ENCODE data around the gene SEMA3B. TPM values are rescaled to one million over a fixed set of nuclear protein-coding genes. Genes with fewer than 3 reads are reported as not detected.
"Not testable (repeated sequence)": the region's sequence is repeated elsewhere in the genome, so short reads cannot be mapped to it uniquely, and the experiment has no call there.

SEMA3B gene
- total RNA-seq, 4 donors from 2014 or later: 0.70 to 8.2 (median 2.4) TPM

DNA sequence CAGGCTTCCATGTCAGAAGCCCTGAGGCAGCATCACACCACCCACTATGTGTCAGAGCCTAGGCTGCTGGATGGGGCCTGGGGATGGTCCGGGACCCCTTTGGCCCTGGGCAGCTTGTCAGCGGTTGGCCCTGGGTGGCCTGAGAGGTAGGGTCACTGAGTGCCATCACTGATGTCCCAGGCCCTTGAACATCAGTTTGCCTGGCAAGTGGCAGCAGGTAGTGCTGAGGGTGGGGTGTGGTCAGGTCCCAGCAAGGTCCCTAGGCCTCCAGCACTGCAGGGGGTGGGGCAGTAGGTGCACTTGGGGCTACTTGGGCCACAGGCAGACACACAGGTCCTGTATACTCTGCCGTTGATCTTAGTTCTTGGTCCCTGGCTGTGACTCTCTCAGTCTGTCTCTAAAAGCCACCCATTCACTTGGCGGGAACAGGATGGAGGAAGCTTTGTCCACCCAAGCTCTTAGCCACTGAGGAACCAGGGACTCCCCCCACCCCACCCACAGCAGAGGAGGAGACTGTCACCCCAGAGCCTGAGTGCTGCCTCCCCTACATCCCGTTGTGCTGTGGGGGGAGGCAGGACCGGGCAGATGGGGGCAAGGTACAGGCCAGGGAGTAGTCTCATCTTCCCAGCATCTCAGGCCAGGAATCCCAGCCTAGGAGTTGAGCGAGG is 27.1 kb upstream of the SEMA3B start:
- Histone ChIP-seq H3K4me1 (peaks cover 77 to 100% (median 86%) of the 10 kb centered on the region in 3 donors), H3K9me3 (no peaks in the 10 kb centered on the region), H3K27ac (peak overlapping the region; percentile 54 to 97 (median 92)), H3K27me3 (no peaks in the 10 kb centered on the region), H3K36me3 (peaks cover 0 to 5% (median 0%) of the 10 kb centered on the region in 3 donors), H3K4me3 (peak overlapping the region in 2 of 4 donors; percentile 2 to 33)
- TF ChIP-seq, protein P1, sequence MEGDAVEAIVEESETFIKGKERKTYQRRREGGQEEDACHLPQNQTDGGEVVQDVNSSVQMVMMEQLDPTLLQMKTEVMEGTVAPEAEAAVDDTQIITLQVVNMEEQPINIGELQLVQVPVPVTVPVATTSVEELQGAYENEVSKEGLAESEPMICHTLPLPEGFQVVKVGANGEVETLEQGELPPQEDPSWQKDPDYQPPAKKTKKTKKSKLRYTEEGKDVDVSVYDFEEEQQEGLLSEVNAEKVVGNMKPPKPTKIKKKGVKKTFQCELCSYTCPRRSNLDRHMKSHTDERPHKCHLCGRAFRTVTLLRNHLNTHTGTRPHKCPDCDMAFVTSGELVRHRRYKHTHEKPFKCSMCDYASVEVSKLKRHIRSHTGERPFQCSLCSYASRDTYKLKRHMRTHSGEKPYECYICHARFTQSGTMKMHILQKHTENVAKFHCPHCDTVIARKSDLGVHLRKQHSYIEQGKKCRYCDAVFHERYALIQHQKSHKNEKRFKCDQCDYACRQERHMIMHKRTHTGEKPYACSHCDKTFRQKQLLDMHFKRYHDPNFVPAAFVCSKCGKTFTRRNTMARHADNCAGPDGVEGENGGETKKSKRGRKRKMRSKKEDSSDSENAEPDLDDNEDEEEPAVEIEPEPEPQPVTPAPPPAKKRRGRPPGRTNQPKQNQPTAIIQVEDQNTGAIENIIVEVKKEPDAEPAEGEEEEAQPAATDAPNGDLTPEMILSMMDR (IDR thresholded peaks at IDR 0.05): no peak
- no peak for TF ChIP-seq POLR2A (IDR thresholded peaks at IDR 0.05)
- intact Hi-C loops (cut with DNase I): no loop called here
- DNase-seq: no peak
- WGBS, 2 donors: 28% methylated on average over 3 of the region's 7 CpGs; no CpG with 5 or more reads in 1 of the 2 donors

DNA sequence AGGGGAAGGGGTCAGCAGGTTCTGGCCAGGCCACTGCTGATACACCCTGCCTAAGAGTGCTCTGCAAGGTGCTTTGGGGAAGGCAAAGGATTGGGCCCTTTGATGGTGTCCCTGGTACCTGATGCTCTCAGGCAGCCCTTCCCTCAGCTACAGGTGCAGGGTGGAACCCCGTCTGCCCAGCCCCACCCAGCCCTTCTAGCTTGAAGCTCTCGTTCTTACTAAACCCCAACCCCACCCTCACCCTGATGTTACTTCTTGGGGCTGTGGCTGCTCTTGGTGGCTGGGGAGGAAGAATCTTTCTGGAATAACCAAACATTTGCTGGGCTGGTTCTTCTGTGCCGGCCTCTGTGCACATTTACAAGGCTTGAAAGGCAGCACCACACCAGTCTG is 26.6 kb upstream of the SEMA3B start:
- Histone ChIP-seq H3K9me3 (no peaks in the 10 kb centered on the region), H3K27ac (peak overlapping the region; percentile 54 to 97 (median 92)), H3K36me3 (peaks cover 0 to 7% (median 0%) of the 10 kb centered on the region in 3 donors), H3K27me3 (no peaks in the 10 kb centered on the region), H3K4me1 (peaks cover 77 to 100% (median 91%) of the 10 kb centered on the region in 3 donors), H3K4me3 (peak overlapping the region in 2 of 4 donors; percentile 2 to 33)
- WGBS, 2 donors: 7 to 60% methylated on average over 1 to 2 of the region's 3 CpGs
- no peak for DNase-seq
- TF ChIP-seq POLR2A (IDR thresholded peaks at IDR 0.05): no peak
- TF ChIP-seq, protein P1 (IDR thresholded peaks at IDR 0.05): no peak
- intact Hi-C loops (cut with DNase I): no loop called here

DNA sequence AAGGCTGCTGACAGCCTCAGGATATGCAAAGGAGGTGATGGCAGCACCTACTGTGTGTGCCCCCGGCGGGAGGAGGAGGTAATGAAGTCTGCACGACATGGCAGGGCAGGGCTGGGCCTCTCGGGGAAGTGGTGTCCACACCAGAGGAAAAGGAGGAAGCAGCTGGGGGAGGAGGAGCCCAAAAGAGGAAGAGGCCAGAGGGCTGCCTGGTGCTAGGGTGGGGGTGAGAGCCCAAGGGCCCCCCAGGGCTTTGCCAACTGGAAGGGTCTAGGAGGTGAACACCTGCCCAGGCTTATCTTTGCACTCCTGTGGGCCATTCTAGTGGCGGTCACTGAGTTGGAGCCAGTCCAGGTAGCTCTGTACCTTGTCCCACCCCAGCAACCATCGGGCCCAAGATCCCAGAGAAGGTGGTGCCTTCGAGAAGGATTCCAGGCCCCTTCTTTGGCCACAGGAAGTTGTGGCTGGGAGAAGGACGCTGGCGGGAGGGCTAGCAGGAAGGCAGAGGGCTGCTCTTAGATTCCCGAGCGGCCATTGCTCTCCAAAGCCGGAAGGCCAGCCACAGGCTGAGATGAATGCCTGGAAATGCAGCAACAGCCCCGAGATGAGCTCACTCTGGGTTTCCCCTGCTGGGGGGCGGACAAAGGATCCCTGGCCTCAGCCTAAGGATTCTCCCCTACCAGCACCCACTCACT is 25.9 kb upstream of the SEMA3B start:
- Histone ChIP-seq H3K27ac (peak overlapping the region; percentile 54 to 97 (median 92)), H3K9me3 (no peaks in the 10 kb centered on the region), H3K4me3 (peak overlapping the region in 2 of 4 donors; percentile 4 to 33), H3K36me3 (peaks cover 0 to 10% (median 0%) of the 10 kb centered on the region in 3 donors), H3K4me1 (peaks cover 77 to 100% (median 97%) of the 10 kb centered on the region in 3 donors), H3K27me3 (no peaks in the 10 kb centered on the region)
- DNase-seq: peak; percentile 47
- intact Hi-C loops (cut with DNase I): no loop called here
- 20 to 40% methylated on average over 1 to 10 of the region's 14 CpGs for whole genome bisulfite sequencing, 2 donors
- no peak for TF ChIP-seq POLR2A (IDR thresholded peaks at IDR 0.05)
- TF ChIP-seq, protein P1 (IDR thresholded peaks at IDR 0.05): peak in 1 of 6 experiments; percentile 14

DNA sequence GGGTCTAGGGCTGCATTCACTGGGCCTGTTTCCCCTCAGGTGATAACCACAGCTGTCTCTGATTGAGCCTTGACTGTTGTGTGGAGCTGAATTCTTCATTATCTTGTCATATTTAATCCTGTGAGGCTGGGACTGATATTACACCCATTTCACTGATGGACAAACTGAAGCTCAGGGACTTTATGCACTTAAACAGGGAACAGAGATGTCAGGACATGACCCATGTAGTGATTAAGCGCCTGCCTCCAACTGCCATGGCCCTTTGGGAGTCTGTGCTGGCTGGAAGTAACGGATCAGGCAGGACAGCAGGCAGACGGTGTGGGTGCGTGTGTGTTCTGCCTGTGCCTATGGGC is 25.4 kb upstream of the SEMA3B start:
- DNase-seq: no peak
- TF ChIP-seq, protein P1 (IDR thresholded peaks at IDR 0.05): no peak
- no peak for TF ChIP-seq POLR2A (IDR thresholded peaks at IDR 0.05)
- Histone ChIP-seq H3K9me3 (no peaks in the 10 kb centered on the region), H3K4me3 (peak overlapping the region in 2 of 4 donors; percentile 4 to 33), H3K36me3 (peaks cover 0 to 10% (median 0%) of the 10 kb centered on the region in 3 donors), H3K27ac (peak overlapping the region; percentile 54 to 97 (median 92)), H3K4me1 (peaks cover 77 to 100% (median 98%) of the 10 kb centered on the region in 3 donors), H3K27me3 (no peaks in the 10 kb centered on the region)
- intact Hi-C loops (cut with DNase I): no loop called here
- 65 to 74% methylated on average over 4 of the region's 4 CpGs for WGBS, 2 donors

DNA sequence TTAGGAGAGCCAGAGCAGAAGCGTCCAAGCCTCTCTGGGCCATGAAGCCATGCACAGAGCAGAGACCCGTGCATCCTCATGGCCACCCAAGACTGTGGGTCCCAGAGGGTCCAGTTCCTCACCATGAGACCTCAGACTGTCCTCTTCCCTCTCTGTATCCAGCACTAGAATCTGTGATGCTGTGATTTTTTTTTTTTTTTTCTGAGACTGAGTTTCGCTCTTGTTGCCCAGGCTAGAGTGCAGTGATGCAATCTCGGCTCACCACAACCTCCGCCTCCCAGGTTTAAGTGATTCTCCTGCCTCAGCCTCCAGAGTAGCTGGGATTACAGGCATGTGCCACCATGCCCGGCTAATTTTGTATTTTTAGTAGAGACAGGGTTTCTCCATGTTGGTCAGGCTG is 24.1 kb upstream of the SEMA3B start:
- 69 to 76% methylated on average over 5 to 6 of the region's 6 CpGs for WGBS, 2 donors
- peaks cover 77 to 100% (median 98%) of the 10 kb centered on the region in 3 donors for H3K4me1 ChIP-seq

More for the DNA sequence above, 24.1 kb upstream of the SEMA3B start:
- intact Hi-C loops (cut with DNase I); H3K9me3 ChIP-seq; DNase-seq; H3K4me3 ChIP-seq; H3K36me3 ChIP-seq; H3K27me3 ChIP-seq: not testable (repeated sequence)
- peak overlapping the region; percentile 87 to 97 (median 92) for H3K27ac ChIP-seq
